ENCODE measurements around the gene TST.
A peak's percentile ranks its signal among the peaks of the same experiment; 100 is the strongest.

TST gene

GRCh38 chr22:37023743-37024338, 4.6 kb upstream of the TST start:
- TF ChIP-seq, protein P1, sequence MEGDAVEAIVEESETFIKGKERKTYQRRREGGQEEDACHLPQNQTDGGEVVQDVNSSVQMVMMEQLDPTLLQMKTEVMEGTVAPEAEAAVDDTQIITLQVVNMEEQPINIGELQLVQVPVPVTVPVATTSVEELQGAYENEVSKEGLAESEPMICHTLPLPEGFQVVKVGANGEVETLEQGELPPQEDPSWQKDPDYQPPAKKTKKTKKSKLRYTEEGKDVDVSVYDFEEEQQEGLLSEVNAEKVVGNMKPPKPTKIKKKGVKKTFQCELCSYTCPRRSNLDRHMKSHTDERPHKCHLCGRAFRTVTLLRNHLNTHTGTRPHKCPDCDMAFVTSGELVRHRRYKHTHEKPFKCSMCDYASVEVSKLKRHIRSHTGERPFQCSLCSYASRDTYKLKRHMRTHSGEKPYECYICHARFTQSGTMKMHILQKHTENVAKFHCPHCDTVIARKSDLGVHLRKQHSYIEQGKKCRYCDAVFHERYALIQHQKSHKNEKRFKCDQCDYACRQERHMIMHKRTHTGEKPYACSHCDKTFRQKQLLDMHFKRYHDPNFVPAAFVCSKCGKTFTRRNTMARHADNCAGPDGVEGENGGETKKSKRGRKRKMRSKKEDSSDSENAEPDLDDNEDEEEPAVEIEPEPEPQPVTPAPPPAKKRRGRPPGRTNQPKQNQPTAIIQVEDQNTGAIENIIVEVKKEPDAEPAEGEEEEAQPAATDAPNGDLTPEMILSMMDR (IDR thresholded peaks at IDR 0.05; ENCODE audit: low read depth, low read length, missing control alignments), result no peak
- no peak overlapping the region for H3K4me3 ChIP-seq (ENCODE audit: low read depth, low read length)
- no peak for DNase-seq (ENCODE audit: low read depth)

- TF ChIP-seq, protein P1 (IDR thresholded peaks at IDR 0.05; ENCODE audit: low read depth, low read length, missing control alignments), result no peak
- no peak overlapping the region for H3K4me3 ChIP-seq (ENCODE audit: low read depth, low read length)
- DNase-seq (ENCODE audit: low read depth), result no peak
Measured at GRCh38 chr22:37022483-37023337, 3.5 kb upstream of the TST start.

GRCh38 chr22:37021710-37022482, 2.6 kb upstream of the TST start:
- peak; percentile 34 for DNase-seq (ENCODE audit: low read depth)
- TF ChIP-seq, protein P1 (IDR thresholded peaks at IDR 0.05; ENCODE audit: low read depth, low read length, missing control alignments), result peak; percentile 98
- no peak overlapping the region for H3K4me3 ChIP-seq (ENCODE audit: low read depth, low read length)

DNA sequence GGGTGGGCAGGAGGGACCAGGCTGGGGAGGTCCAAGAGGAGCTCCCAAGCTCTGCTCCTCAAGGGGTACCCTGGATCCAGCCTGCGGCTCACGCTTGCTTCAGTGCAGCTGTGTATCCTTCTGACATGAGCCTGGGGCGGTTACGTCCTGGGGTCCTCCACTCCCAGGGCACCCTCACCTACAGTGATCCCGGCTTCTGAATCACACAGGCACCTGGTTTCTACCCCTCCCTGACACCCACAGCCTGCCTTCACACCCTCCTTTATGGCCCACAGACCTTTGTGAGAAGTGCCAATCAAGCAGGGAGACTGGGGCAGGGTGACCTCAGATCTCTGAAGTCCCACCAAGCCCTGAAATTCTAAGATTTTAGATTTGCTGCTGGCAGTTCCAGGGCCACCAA, 1.8 kb upstream of the TST start:
- no peak for DNase-seq (ENCODE audit: low read depth)
- H3K4me3 ChIP-seq (ENCODE audit: low read depth, low read length), result no peak overlapping the region
- TF ChIP-seq, protein P1 (IDR thresholded peaks at IDR 0.05; ENCODE audit: low read depth, low read length, missing control alignments), result no peak

- no peak for DNase-seq (ENCODE audit: low read depth)
- H3K4me3 ChIP-seq (ENCODE audit: low read depth, low read length), result peak overlapping the region; percentile 85
- TF ChIP-seq, protein P1 (IDR thresholded peaks at IDR 0.05; ENCODE audit: low read depth, low read length, missing control alignments), result no peak
Measured at GRCh38 chr22:37020192-37020479, 889 bp upstream of the TST start.

GRCh38 chr22:37018815-37019308, 385 bp downstream of the TST start:
- DNase-seq (ENCODE audit: low read depth), result no peak
- TF ChIP-seq, protein P1 (IDR thresholded peaks at IDR 0.05; ENCODE audit: low read depth, low read length, missing control alignments), result no peak
- H3K4me3 ChIP-seq (ENCODE audit: low read depth, low read length), result peak overlapping the region; percentile 85

Data from GM12864 (cell line).